ENCODE measurements around the gene C17orf67.

- TF ChIP-seq NFRKB (IDR thresholded peaks at IDR 0.05) (no peak), ELF4 (IDR thresholded peaks at IDR 0.05) (no peak)
Measured at GRCh38 chr17:56838687-56839086, 5.0 kb upstream of the C17orf67 start.

All from HEK293T (cell line).